HepG2 (cell line): ENCODE results near the gene EGFL8. TPM values are rescaled to one million over a fixed set of nuclear protein-coding genes. Genes with fewer than 3 reads are reported as not detected.

Source experiments
- ARNTL ChIP-seq: sonication (generic); formaldehyde crosslinking; IDR thresholded peaks from 2 replicates; pipeline ENCODE4 v1.4.0; 2020; ENCODE audit warnings: mild to moderate bottlenecking, missing genetic modification reagents
- DPF2 ChIP-seq: sonication (generic); formaldehyde crosslinking; IDR thresholded peaks from 2 replicates; pipeline ENCODE4 v1.4.0; 2020; ENCODE audit warnings: mild to moderate bottlenecking, low read depth, missing genetic modification reagents, borderline replicate concordance
- EED ChIP-seq: sonication (generic); formaldehyde crosslinking; IDR thresholded peaks from 2 replicates; pipeline ENCODE4 v1.5.0; 2020; ENCODE audit warnings: mild to moderate bottlenecking, missing genetic modification reagents
- EP300 ChIP-seq, 3 experiments: sonication (generic) in 1 of 3; formaldehyde crosslinking in 1 of 3; IDR thresholded peaks; 2 replicates each; pipeline versions ENCODE4 v1.5.1 to v1.6.1; 2011 to 2020; ENCODE audit warnings: low read depth in 2 of 3, low read length in 2 of 3, borderline replicate concordance in 1 of 3, improper control_type of control experiment in 1 of 3, mild to moderate bottlenecking in 1 of 3, missing genetic modification reagents in 1 of 3, moderate library complexity in 1 of 3
- FOXC1 ChIP-seq: sonication (generic); formaldehyde crosslinking; IDR thresholded peaks from 2 replicates; pipeline ENCODE4 v1.8.0; 2022; ENCODE audit warnings: mild to moderate bottlenecking, missing genetic modification reagents, borderline replicate concordance
- MAX ChIP-seq: IDR thresholded peaks from 2 replicates; pipeline ENCODE4 v1.6.1; 2012; ENCODE audit warnings: inconsistent platforms
- NONO ChIP-seq, 2 experiments: fragments of 450-650 bp in 1 of 2; sonication (generic) in 1 of 2; formaldehyde crosslinking in 1 of 2; IDR thresholded peaks in 1 of 2; conservative IDR thresholded peaks in 1 of 2; 2 replicates each; pipeline versions ENCODE4 v1.6.1 to v1.8.0; 2017 to 2022; ENCODE audit warnings: mild to moderate bottlenecking in 1 of 2, missing genetic modification reagents in 1 of 2, moderate library complexity in 1 of 2
- RARA ChIP-seq: IDR thresholded peaks from 2 replicates; pipeline ENCODE4 v1.6.1; 2016; ENCODE audit warnings: missing genetic modification reagents, missing compliant biosample characterization
- SAFB2 ChIP-seq: sonication (generic); formaldehyde crosslinking; IDR thresholded peaks from 2 replicates; pipeline ENCODE4 v1.5.1; 2020; ENCODE audit warnings: missing genetic modification reagents, low read depth, mild to moderate bottlenecking, borderline replicate concordance
- TAF1 ChIP-seq: sonication (generic); formaldehyde crosslinking; IDR thresholded peaks from 2 replicates; pipeline ENCODE4 v1.4.0; 2020; ENCODE audit warnings: missing genetic modification reagents
- THAP7 ChIP-seq: sonication (generic); formaldehyde crosslinking; IDR thresholded peaks from 2 replicates; pipeline ENCODE4 v1.8.1; 2023; ENCODE audit warnings: mild to moderate bottlenecking, missing genetic modification reagents
- THAP9 ChIP-seq: sonication (generic); formaldehyde crosslinking; IDR thresholded peaks from 2 replicates; pipeline ENCODE4; 2020; ENCODE audit warnings: missing genetic modification reagents, mild to moderate bottlenecking, borderline replicate concordance
- XRCC5 ChIP-seq: fragments of 200-400 bp; formaldehyde crosslinking; optimal IDR thresholded peaks from 2 replicates; pipeline ENCODE3; 2017; ENCODE audit warnings: mild to moderate bottlenecking, low read length
- YEATS2 ChIP-seq: sonication (generic); formaldehyde crosslinking; IDR thresholded peaks from 2 replicates; pipeline ENCODE4 v1.4.0; 2020; ENCODE audit warnings: missing genetic modification reagents, borderline replicate concordance
- ZNF33B ChIP-seq: sonication (generic); formaldehyde crosslinking; IDR thresholded peaks from 2 replicates; pipeline ENCODE4 v1.5.1; 2020; ENCODE audit warnings: mild to moderate bottlenecking, missing genetic modification reagents
- ZNF543 ChIP-seq: sonication (generic); formaldehyde crosslinking; IDR thresholded peaks from 2 replicates; pipeline ENCODE4 v1.4.0; 2020; ENCODE audit warnings: mild to moderate bottlenecking, missing genetic modification reagents
- ZNF574 ChIP-seq: sonication (generic); formaldehyde crosslinking; IDR thresholded peaks from 2 replicates; pipeline ENCODE4 v1.4.0; 2020; ENCODE audit warnings: missing genetic modification reagents
- ZNF773 ChIP-seq: sonication (generic); formaldehyde crosslinking; IDR thresholded peaks from 2 replicates; pipeline ENCODE4 v1.4.0; 2020; ENCODE audit warnings: missing genetic modification reagents, borderline replicate concordance
- ZNF775 ChIP-seq: sonication (generic); formaldehyde crosslinking; IDR thresholded peaks from 2 replicates; pipeline ENCODE4 v1.4.0; 2020; ENCODE audit warnings: missing genetic modification reagents, mild to moderate bottlenecking, moderate library complexity, borderline replicate concordance
- ZNF780A ChIP-seq: sonication (generic); formaldehyde crosslinking; IDR thresholded peaks from 2 replicates; pipeline ENCODE4 v1.8.0; 2022; ENCODE audit warnings: mild to moderate bottlenecking, missing genetic modification reagents, moderate library complexity
- ZSCAN30 ChIP-seq: sonication (generic); formaldehyde crosslinking; IDR thresholded peaks from 2 replicates; pipeline ENCODE4 v1.5.0; 2020; ENCODE audit warnings: mild to moderate bottlenecking, missing genetic modification reagents
- polyA plus RNA-seq, 8 experiments: library from polyadenylated mRNA; depleted of rRNA in 3 of 8; stranded (reverse) in 7 of 8; unstranded in 1 of 8; fragments of >200 nt; fragmentation: Illumina TruSeq in 4 of 8; extraction: Trizol in 4 of 8; gene quantifications; 2 replicates each; pipeline versions ENCODE4 v1.2.1 to v1.2.3, GENCODE V29; 2011 to 2016; ENCODE audit warnings: low read depth in 4 of 8, missing spikeins in 1 of 8, mixed read lengths in 1 of 8; ENCODE audit not compliant: insufficient read depth in 1 of 8
- total RNA-seq, 5 experiments: library from RNA; depleted of rRNA; stranded (reverse); fragments of >200 nt; fragmentation: Illumina TruSeq; extraction: Trizol; gene quantifications; 2 replicates each; pipeline ENCODE4 v1.2.3, GENCODE V29; 2016; ENCODE audit warnings: low read depth in 1 of 5

Gene EGFL8
- total and polyA plus RNA-seq, 2 of the 13 experiments (the other 11 are each of a cell fraction or from before 2014, with no cell fraction given), result 10.0 to 11.5 TPM

- no peak for TF ChIP-seq EP300 (IDR thresholded peaks at IDR 0.05; ENCODE audit: low read depth in 2 of 2, low read length in 2 of 2)
- no peak for TF ChIP-seq EP300 (CRISPR knock-in tag; IDR thresholded peaks at IDR 0.05; ENCODE audit: borderline replicate concordance)
- no peak; the same call in 1 of the 2 replicates for TF ChIP-seq FOXC1
- no peak for TF ChIP-seq TAF1 (CRISPR knock-in tag)
- peak; percentile 43; the same call in 1 of the 2 replicates for TF ChIP-seq ZNF33B (CRISPR knock-in tag)
- peak; percentile 57 for TF ChIP-seq ZNF780A
- TF ChIP-seq ZNF775 (CRISPR knock-in tag), result no peak
- peak; percentile 82 for TF ChIP-seq MAX
- peak; percentile 51 for TF ChIP-seq XRCC5
- TF ChIP-seq YEATS2, result peak; percentile 10; the same call in 1 of the 2 replicates
- TF ChIP-seq NONO (IDR thresholded peaks at IDR 0.05), result no peak
- TF ChIP-seq NONO (CRISPR knock-in tag; conservative IDR thresholded peaks at IDR 0.05), result peak; percentile 83
- no peak for TF ChIP-seq DPF2
- TF ChIP-seq ARNTL (CRISPR knock-in tag), result no peak
- peak; percentile 9; the same call in 1 of the 2 replicates for TF ChIP-seq ZNF543 (CRISPR knock-in tag)
- no peak for TF ChIP-seq ZNF773 (CRISPR knock-in tag)
- TF ChIP-seq RARA, result no peak
- TF ChIP-seq THAP9 (CRISPR knock-in tag), result peak; percentile 16
- TF ChIP-seq ZNF574 (CRISPR knock-in tag), result no peak
- TF ChIP-seq SAFB2 (CRISPR knock-in tag), result no peak
- TF ChIP-seq EED, result no peak
- TF ChIP-seq ZSCAN30, result no peak
- TF ChIP-seq THAP7 (CRISPR knock-in tag), result peak; percentile 89
Measured at GRCh38 chr6:32154514-32155161, 9.8 kb upstream of the EGFL8 start (continued).
